NCI-H2196 treated with DMSO at 0.1 percent for 48 hours (cell line): ENCODE results near the gene EVA1C.
"Not testable (repeated sequence)": the region's sequence is repeated elsewhere in the genome, so short reads cannot be mapped to it uniquely, and the experiment has no call there.

Experiments used
- DNase-seq: peaks from one replicate; lab custom pipeline; 2025; ENCODE audit not compliant: unreplicated experiment; lab: John Stamatoyannopoulos, UW

EVA1C gene, protein sequence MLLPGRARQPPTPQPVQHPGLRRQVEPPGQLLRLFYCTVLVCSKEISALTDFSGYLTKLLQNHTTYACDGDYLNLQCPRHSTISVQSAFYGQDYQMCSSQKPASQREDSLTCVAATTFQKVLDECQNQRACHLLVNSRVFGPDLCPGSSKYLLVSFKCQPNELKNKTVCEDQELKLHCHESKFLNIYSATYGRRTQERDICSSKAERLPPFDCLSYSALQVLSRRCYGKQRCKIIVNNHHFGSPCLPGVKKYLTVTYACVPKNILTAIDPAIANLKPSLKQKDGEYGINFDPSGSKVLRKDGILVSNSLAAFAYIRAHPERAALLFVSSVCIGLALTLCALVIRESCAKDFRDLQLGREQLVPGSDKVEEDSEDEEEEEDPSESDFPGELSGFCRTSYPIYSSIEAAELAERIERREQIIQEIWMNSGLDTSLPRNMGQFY

DNA sequence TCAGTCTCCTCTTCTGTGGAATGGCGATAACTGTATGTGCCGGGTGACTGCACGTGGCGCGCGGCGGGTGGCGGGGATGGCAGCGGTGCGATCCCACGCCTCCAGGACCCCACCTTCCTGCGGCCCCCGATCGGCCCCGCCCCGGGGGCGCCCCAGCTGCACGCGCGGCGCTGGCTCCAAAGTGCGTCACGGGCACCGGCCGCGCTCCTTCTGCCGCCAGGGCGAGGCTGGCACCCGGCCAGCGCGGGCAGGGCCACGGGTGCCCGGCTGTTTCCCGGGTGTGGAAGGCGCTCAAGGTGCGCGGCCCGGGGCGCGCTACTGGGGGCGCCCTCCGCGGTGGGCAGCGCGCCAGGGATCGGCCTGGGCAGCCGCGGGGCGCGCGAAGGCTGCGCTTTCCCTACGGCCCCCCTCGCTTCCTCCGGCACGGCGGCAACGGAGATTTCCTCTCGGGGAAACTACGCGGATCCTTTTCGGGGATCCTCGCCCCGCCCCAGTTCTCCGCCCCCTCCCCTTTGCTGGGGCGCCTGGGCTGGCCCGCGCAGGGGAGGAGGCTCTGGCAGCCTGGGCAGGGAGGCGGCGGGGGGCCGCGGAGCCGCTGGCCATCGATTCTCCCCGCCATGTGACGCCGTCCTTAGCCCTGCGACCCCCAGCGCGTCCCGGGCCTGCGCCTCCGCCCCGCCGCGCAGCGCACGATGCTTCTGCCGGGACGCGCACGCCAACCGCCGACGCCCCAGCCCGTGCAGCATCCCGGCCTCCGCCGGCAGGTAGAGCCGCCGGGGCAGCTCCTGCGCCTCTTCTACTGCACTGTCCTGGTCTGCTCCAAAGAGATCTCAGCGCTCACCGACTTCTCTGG lies at the start of gene EVA1C:
TSS of gene EVA1C (plus strand) at position 545 of the 853 bp plus-strand sequence. CDS start at position 693, 148 bp downstream.
- DNase-seq: no peak

DNA sequence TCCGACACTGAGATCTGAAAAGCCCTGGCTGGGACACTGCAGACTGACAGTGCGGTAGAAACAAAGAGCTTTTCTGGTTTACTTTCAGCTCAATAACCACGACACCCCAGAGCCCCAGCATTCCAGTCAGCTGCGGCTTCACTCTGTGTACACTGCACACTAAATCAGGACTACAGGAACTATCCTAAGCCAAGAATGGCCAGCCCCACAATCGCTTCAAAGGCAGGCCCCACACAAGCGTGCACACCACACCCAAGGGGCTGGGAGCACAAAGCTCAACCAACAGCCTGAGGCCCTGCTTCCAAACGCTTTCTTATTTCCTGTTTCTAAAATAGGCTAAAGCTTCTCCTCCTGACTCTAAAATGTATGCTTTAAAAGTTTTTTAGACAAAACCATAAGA lies 48.1 kb upstream of the EVA1C start:
- DNase-seq: no peak

DNA sequence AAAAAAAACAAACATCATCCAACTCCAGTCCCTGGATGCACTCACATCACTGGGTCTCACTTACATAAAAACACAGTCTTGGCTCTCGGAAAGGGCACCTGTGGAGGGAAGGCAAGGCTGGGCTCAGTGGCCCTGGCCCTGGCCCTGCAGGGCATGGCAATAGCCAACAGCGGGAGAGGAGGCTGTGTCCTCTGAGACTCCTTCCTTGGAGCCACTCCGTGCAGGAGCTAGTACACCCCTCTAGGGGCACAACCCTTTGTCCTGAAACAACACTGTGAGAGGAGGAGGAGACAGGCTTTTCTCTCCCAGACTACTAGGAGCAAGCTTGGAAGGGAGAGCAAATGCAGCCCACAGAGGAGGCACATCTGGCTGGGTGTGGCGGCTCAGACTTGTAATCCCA lies 47.7 kb upstream of the EVA1C start:
- no peak for DNase-seq

DNA sequence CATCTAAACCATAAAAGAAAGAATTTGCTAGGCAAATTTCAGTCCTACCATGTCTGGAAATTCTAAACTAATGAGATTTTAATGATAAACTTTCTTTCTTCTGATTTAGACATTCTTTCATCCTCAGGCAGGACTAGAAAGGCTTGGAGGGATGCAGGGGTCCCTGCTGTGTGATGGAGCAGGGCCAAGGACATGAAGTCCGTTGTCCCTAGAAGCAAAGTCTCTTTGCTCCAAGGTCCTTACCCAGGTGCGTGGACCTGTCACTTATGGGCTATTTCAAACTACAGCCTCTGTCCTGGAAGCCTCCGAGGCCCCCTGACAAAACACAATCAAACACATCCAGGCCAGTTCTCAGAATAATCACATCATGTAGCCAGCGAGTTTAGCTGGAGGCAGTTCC lies 46.3 kb upstream of the EVA1C start:
- no peak for DNase-seq

DNA sequence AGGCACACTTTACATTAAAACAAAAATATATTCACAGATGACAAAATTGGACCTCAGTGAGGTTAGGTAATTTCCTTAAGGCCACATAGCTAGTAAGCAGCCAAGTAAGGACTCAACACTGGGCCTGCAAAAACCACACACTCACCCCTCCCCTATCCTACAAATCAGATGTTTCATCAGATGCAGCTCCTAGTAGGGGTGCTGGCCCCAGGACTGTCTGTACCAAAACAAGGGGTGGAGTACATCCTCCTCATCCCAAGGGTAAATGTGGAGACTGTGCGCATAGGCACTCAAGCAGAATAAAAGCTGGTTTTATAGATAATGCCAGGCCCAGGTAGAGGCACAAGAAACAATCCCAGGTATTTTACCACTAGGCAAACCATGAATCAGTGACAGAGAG lies 45.3 kb upstream of the EVA1C start:
- DNase-seq: no peak

DNA sequence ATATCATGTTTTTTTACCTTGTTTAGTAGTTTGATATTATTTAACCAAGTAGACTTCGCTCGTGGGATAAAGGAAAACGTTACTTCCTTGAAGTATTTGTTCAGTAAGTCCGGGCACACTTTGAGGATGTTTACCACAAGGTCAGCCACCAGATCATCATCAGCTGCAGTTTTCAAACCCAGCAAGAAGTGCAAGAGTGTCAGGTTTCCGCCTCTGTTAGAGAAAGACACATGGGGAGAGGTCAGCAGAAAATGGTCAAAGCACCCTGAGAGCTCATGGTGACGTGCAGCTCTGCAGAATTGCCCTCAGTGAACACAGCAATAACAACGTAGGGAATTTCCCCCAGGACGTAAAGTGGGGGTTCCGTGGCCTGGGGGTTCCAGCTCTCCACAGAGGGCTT lies 44.1 kb upstream of the EVA1C start:
- DNase-seq: no peak

DNA sequence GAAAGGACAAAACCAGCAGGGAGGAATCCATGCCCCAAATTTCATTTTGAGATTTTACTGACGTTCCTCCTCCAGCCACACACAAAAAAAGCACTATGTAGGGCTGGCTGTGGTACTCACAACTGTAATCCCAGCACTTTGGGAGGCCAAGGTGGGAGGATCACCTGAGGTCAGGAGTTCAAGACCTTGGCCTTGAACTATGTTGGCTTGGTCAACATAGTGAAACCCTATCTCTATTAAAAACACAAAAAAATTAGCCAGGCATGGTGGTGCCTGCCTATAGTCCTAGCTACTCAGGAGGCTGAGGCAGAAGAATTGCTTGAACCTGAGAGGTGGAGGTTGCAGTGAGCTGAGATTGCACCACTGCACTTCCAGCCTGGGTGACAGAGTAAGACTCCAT lies 43.5 kb upstream of the EVA1C start:
- DNase-seq: not testable (repeated sequence)

DNA sequence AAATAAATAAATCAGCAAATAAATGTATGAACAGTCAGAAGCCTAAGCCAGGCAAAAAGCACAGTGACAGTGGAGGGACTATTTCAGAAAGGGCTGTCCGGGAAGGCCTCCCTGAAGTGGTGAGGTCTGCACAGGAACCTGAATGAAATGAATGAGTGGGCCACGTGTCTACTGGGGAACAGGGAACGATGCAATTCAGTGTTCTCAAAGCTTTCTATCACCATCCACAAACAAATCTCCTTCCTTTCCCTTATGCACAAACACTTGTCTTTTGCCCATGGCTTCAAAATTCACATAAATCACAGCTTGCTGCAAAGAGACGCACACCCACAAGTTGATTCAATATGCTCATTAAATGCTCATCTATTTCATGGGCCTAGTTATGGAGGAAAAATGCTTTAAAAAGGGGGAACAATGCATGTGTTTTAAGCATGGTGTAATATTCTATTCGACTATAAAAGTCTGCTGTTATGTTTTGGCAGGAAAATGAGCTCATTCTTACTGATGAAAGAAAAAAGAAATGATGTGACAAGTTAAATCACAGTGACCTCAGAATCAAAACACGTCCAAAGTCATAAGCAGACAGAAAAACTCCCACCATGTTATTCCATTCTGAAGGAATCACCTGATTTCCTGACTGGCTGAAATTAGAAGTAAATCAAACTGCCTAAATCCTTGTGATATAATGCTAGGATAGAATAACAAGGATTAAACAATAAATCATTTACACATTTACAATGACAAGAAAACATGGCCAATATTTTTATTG lies 41.3 kb upstream of the EVA1C start:
- no peak for DNase-seq

DNA sequence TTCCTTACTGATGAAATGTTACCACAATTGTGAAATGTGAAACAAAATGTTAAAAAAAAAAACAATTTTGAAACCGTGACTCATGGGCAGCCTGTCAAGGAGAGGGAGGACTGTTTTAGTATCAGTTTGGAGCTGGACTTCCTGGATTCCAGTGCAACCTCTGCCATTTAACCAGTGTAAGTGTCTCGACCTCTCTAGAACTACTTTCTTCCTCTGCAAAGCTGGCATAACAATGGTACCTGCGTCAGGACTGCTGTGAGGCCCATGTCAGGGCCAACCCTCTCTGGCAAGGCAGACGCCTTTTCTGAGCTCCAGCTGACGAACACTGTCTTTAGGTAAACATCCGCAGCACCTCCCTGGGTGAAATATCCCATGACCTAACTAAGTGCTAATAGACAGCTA lies 40.6 kb upstream of the EVA1C start:
- DNase-seq: peak; percentile 87

DNA sequence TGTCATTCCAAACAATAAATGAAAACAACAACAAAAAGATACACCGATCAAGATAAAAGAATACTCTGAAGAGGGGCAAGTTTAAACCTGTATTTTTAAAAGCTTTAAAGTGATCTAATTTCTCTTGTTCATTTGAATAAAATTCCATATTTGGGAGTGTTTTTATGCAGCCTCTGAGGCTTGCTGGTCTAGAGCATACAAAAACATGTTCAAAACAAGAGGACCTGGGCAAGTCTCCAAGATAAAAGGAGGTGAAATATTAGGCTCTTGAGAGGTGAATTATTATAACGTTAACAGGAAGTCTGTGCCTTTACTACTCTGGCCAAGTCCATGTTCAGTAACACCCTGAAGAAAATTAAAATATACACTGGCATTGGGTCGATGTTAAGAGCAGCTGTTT lies 39.8 kb upstream of the EVA1C start:
- DNase-seq: peak; percentile 67

DNA sequence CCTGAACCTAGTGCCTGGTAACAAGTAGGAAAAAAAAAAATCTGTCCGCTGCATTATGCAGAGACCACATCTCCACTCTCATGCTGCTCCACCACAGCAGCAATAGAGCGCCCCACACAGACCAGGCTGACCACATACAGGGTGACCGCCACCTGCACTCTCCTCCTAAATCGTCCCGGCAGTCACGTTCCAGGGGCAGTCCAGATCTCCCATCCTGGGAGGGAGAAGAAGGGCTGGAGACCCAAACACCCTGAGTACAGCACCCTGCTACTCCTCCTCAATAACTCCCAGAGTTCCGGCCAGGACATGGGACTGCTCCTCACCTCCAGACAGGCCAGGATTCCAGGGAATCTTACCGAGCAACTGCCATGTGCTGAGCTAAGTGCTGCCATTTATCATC lies 35.0 kb upstream of the EVA1C start:
- DNase-seq: no peak

DNA sequence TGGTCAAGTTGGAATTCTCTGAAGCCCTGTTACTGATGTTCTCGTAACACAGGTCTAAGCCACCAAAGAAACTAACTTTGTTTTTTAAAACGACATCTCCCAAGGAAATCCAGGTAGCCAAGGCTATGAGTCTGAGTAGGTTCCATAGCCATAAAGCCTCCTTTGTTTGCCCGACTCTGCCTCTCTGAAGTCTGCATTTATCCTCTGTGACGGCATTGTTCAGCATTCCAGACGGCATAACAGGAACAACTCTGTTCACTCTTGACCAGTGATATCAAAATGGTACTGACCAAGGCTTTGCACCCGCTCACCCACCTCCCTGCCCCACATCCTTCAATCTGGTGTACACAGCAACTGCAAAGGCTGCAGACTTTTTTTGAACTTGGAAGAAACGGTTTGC lies 34.5 kb upstream of the EVA1C start:
- no peak for DNase-seq

DNA sequence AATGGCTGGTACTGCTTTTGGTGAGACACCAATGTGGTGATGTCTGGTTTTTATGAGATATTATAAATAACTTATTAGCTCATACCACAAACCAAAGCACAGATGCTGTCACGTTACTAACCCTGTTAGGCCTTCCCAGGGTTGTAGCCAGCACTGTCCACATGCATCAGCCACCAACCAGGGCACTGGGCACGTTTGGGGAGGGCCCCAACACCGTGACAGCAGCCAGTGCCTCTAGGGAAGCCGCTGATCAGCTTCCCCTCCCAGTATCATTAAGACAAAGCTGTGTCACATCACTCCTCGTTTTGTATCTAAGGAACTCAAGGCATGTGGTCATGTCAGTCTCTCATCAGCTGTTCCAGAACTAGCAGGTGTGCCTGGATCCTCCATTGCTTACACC lies 33.5 kb upstream of the EVA1C start:
- no peak for DNase-seq

DNA sequence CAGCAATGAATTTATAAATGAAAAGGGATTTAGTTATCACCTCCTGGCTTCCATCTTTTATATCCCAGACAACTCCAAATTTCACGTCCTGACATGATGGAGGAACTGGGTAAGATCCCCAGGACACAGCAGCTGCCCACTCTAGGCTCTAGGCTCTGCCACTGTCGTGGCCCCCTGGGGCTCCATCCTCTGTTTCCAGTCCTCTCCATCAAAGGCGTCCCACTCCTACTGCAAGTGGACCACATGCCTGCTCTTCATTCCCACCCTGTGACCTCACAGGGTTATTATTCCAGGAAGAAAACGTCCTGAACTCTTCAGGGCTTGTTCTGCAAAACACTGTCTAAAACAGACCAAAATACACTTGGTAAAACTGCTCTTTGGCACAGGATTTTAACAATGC lies 31.6 kb upstream of the EVA1C start:
- DNase-seq: no peak

DNA sequence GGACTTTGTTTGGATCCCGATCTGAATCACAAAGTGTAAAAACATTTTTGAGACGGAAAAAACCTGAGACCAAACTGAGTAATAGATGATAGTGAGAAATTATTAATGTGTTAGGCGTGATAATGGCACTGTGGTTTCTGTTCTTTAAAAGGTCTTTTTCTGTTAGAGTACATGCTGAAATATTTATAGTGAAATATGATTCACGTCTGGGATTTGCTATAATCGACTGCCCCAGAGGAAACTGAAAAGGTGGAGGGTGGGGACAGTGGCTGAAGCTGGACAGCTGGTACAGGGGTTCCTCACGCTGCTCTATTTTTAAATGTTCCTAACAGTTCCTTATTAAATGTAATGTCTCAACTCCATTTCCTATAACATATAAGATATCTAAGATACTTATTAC lies 30.9 kb upstream of the EVA1C start:
- no peak for DNase-seq

DNA sequence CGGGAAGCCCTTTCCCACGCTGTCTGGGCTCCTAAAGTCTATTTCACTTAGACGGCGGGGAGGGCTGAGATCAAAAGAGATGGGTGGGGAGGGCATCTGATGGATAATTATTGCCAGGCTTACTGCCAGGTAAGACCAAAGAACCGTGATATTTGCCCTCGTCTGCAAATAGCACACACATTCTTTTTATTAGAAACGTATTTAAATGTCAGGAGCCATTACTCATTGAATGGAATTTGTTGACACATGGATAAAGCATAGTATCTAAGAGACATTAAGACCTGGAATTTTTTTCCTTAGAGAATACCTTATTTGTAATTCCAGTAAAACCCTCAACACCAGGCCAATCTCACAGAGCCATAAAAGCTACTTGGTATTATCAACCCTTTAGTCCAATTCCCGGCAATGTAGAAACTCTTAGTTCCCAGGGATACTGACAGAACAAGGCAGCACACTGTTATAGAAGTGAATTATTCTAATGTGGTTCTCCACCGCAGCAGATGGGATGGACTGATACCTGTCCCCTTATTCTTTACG lies 30.3 kb upstream of the EVA1C start:
- peak; percentile 49 for DNase-seq

DNA sequence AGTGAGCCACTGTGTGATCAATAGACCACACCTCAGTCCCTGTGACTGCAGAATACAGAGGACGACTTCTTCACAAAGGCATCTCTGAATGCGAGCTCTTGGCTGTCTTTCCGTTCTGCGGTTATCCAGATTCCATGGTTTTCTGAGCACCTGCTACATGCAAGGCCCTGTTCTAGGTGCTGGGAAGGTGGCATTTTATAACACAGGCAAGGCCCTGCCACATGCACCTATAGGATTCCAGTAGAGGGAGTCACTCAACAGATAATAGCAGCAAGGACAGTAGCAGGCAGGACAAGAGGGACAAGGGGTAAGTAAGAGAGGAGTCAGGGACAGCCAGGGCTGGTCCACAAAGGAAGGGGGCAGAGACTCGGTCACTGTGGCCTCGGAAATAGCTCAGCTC lies 28.7 kb upstream of the EVA1C start:
- no peak for DNase-seq

DNA sequence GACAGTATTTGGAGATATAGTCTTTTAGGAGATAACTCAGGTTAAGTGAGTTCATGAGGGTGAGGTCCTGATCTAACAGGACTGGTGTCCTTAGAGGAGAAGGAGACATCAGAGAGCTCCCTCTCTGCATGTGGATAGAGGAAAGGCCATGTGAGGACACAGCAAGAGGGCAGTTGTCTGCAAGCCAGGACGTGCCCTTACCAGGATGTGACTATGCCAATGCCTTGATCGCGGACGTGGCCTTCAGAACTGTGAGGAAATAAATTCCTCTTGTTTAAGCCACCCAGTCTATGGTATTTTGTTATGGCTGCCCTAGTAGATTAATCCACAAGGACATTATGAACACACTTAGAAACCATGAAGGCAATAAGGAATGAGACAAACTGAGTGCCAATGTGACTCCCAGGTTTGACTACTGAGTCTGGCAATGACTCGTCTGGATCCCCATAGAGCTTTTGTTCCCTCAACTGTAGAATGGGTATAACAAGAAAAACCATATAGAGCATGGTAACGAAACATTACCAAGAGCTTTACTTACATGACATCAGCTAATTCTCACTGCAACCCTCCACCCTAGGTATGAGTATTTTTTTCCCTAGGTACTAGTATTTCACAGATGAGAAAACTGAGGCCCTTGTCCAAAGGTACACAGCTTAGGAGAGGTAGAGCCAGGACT lies 26.2 kb upstream of the EVA1C start:
- no peak for DNase-seq

DNA sequence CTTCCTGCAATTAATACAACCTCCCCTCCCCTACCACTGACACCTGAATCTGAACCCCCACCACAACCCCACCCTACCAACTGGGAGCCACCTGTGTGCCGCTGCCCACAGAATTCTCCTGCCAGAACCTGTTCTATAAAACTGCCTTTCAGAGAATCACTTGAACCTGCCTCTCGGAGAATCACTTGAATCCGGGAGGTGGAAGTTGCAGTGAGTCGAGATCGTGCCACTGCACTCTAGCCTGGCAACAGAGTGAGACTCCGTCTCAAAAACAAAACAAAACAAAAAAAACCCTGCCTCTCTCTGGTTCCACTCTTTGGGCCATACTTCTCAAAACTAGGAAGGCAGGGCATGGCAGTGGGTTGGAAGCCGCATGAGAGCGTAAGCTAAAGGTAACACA lies 25.4 kb upstream of the EVA1C start:
- no peak for DNase-seq

DNA sequence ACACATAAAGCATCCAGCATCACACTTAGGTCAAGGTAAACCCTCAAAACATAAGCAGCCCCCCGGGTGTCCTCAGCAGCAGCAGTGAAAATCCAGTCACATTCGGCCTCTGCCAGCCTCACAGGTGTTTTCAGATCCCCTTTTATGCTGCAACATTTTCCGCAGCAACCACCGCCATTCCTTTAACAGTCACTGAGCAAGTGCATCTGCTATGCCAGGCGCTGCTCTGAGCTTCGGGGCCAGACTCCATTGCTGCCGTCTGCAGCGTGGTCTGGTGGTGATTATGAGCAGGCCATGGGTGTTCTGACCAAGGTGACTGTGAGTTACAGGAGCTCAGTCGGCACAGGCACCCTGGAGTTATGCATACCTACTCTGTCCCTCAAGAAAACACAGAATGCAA lies 24.2 kb upstream of the EVA1C start:
- no peak for DNase-seq
